Testis (tissue), 3 donors: ENCODE data around the gene CXCL12. TPM values are rescaled to one million over a fixed set of nuclear protein-coding genes. Genes with fewer than 3 reads are reported as not detected.

Experiments
- DNase-seq: peaks from one replicate; pipeline ENCODE4 v3.0.0-alpha.2; 2019
- H3K27ac ChIP-seq, 2 donors: fragments of 200-600 bp; sonication (generic); one replicate each; pipeline ENCODE4 v1.5.1; 2019
- H3K27me3 ChIP-seq: fragments of 200-600 bp; sonication (generic); one replicate; pipeline ENCODE4 v1.5.1; 2019
- H3K36me3 ChIP-seq: fragments of 200-600 bp; sonication (generic); one replicate; pipeline ENCODE4 v1.5.1; 2017; ENCODE audit warnings: low read depth; ENCODE audit errors: missing control alignments
- H3K4me1 ChIP-seq: fragments of 200-600 bp; sonication (generic); one replicate; pipeline ENCODE4 v1.5.1; 2019
- H3K4me3 ChIP-seq, 2 donors: fragments of 200-600 bp; sonication (generic); one replicate each; pipeline ENCODE4 v1.5.1; 2017 to 2019
- H3K9me3 ChIP-seq: fragments of 200-600 bp; sonication (generic); one replicate; pipeline ENCODE4 v1.5.1; 2017
- CTCF ChIP-seq, 3 experiments: fragments of 450-650 bp in 2 of 3; fragments of 200-600 bp in 1 of 3; sonication (generic) in 1 of 3; IDR thresholded peaks; one replicate each; pipeline ENCODE4 v1.5.1; 2016 to 2019; ENCODE audit warnings: antibody characterized with exemption in 3 of 3, mild to moderate bottlenecking in 2 of 3, moderate library complexity in 1 of 3
- POLR2A ChIP-seq: fragments of 450-650 bp; IDR thresholded peaks from one replicate; pipeline ENCODE4 v1.6.1; 2017; ENCODE audit warnings: antibody characterized with exemption, mild to moderate bottlenecking, moderate library complexity
- WGBS, 2 donors: methylation state at CpG; one replicate each; pipeline ENCODE4 v1.1.5; 2018; 5-methylcytosine and 5-hydroxymethylcytosine counted together
- intact Hi-C: fragments of 100-400 bp; cut with DNase I; formaldehyde crosslinking; loops from one replicate; pipeline ENCODE4 v1.15.1; 2023; ENCODE audit warnings: low total_unique reads
- polyA plus RNA-seq: library from polyadenylated mRNA; stranded (reverse); fragments of 350-450 nt; fragmentation: Illumina TruSeq; extraction: RNeasy Lipid Tissue Mini Kit (QIAGEN cat#74804); gene quantifications from one replicate; pipeline ENCODE4 v1.2.3, GENCODE V29; 2014; ENCODE audit warnings: low read depth, low replicate concordance; ENCODE audit not compliant: insufficient read depth
- total RNA-seq, 2 donors: library from RNA; depleted of rRNA; stranded (reverse); fragments of >200 nt; gene quantifications; one replicate each; pipeline ENCODE4 v1.2.3, GENCODE V29; 2016

Gene CXCL12
- total and polyA plus RNA-seq, 3 donors from 2014 or later, result 9.8 to 87.7 (median 12.0) TPM

GRCh38 chr10:44372181-44372580 lies 12.7 kb downstream of the CXCL12 start:
- intact Hi-C loops, result no loop called here
- no peak for DNase-seq
- no peaks in the 10 kb centered on the region for H3K4me1 ChIP-seq
- no peak for TF ChIP-seq POLR2A
- TF ChIP-seq CTCF (IDR thresholded peaks at IDR 0.05), result no peak
- H3K9me3 ChIP-seq, result no peaks in the 10 kb centered on the region
- 85 to 96% methylated on average over 5 of the region's 5 CpGs for WGBS, 2 donors
- H3K27me3 ChIP-seq, result no peaks in the 10 kb centered on the region
- H3K36me3 ChIP-seq, result no peaks in the 10 kb centered on the region
- H3K27ac ChIP-seq, result no peak overlapping the region
- H3K4me3 ChIP-seq, result no peak overlapping the region

- no peaks in the 10 kb centered on the region for H3K9me3 ChIP-seq
- no peak overlapping the region for H3K27ac ChIP-seq
- intact Hi-C loops, result no loop called here
- TF ChIP-seq CTCF (IDR thresholded peaks at IDR 0.05), result no peak
- TF ChIP-seq POLR2A, result no peak
- H3K36me3 ChIP-seq, result no peaks in the 10 kb centered on the region
- WGBS, 2 donors, result 70 to 73% methylated on average over 10 of the region's 10 CpGs
- H3K4me3 ChIP-seq, result no peak overlapping the region
- H3K4me1 ChIP-seq, result no peaks in the 10 kb centered on the region
- DNase-seq, result peak; percentile 38
- no peaks in the 10 kb centered on the region for H3K27me3 ChIP-seq
Measured at GRCh38 chr10:44370731-44371248, 14.1 kb downstream of the CXCL12 start.

- Histone ChIP-seq H3K9me3 (no peaks in the 10 kb centered on the region), H3K4me3 (no peak overlapping the region), H3K36me3 (no peaks in the 10 kb centered on the region), H3K4me1 (no peaks in the 10 kb centered on the region), H3K27me3 (no peaks in the 10 kb centered on the region), H3K27ac (no peak overlapping the region)
- 60 to 93% methylated on average over 1 of the region's 1 CpG for WGBS, 2 donors
- DNase-seq, result no peak
- TF ChIP-seq CTCF (IDR thresholded peaks at IDR 0.05), result no peak
- intact Hi-C loops, result no loop called here
Measured at GRCh38 chr10:44369854-44370253, 15.0 kb downstream of the CXCL12 start.

GRCh38 chr10:44369296-44369695 lies 15.6 kb downstream of the CXCL12 start:
- Histone ChIP-seq H3K4me3 (no peak overlapping the region), H3K9me3 (no peaks in the 10 kb centered on the region), H3K27me3 (no peaks in the 10 kb centered on the region), H3K4me1 (no peaks in the 10 kb centered on the region), H3K36me3 (no peaks in the 10 kb centered on the region), H3K27ac (no peak overlapping the region)
- TF ChIP-seq CTCF (IDR thresholded peaks at IDR 0.05) (no peak), POLR2A (no peak)
- intact Hi-C loops, result no loop called here
- WGBS, 2 donors, result 87% methylated on average over 6 of the region's 6 CpGs
- DNase-seq, result no peak

GRCh38 chr10:44368637-44369036 lies 16.3 kb downstream of the CXCL12 start:
- no peak for DNase-seq
- no peaks in the 10 kb centered on the region for H3K9me3 ChIP-seq
- H3K4me1 ChIP-seq, result no peaks in the 10 kb centered on the region
- H3K27me3 ChIP-seq, result no peaks in the 10 kb centered on the region
- 78 to 92% methylated on average over 7 of the region's 7 CpGs for WGBS, 2 donors
- no peak overlapping the region for H3K27ac ChIP-seq
- TF ChIP-seq POLR2A (no peak), CTCF (IDR thresholded peaks at IDR 0.05) (no peak)
- intact Hi-C loops, result no loop called here
- no peak overlapping the region for H3K4me3 ChIP-seq
- H3K36me3 ChIP-seq, result no peaks in the 10 kb centered on the region
